Left ventricle myocardium inferior (tissue), 1 donor: ENCODE measurements around the gene NKTR. TPM values are rescaled to one million over a fixed set of nuclear protein-coding genes. Genes with fewer than 3 reads are reported as not detected.

ENCODE experiments used
- total RNA-seq: library from RNA; stranded (reverse); fragmentation: NEBNext Ultra II Directional; extraction: Animal tissue kit (Norgen Biotek cat#: 25700); gene quantifications from one replicate; pipeline ENCODE4 v1.2.1, GENCODE V29; 2021
- donor health status: DM: no; HTN: yes; CAD: no; lungs with severe emphysema.

NKTR gene
- total RNA-seq, 1 donor from 2014 or later: 20.0 TPM

Other genes with a start within 250 kb of the NKTR start
- gene LYZL4, start 190.1 kb upstream of the NKTR start, total RNA-seq: not detected
- 1.7 TPM for gene VIPR1, start 98.0 kb upstream of the NKTR start, total RNA-seq
- 23.0 TPM for gene SEC22C, start 18.7 kb upstream of the NKTR start, total RNA-seq
- gene SS18L2, start 9.8 kb upstream of the NKTR start, total RNA-seq: 12.2 TPM
- 118 TPM for gene ZBTB47, start 53.0 kb downstream of the NKTR start, total RNA-seq
- gene KLHL40, start 84.9 kb downstream of the NKTR start, total RNA-seq: 0.22 TPM
- 552 TPM for gene HHATL, start 102.1 kb downstream of the NKTR start, total RNA-seq
- gene CCDC13, start 172.6 kb downstream of the NKTR start, total RNA-seq: 0.41 TPM
- gene HIGD1A, start 203.8 kb downstream of the NKTR start, total RNA-seq: 377 TPM
- 0.44 TPM for gene ACKR2, start 208.8 kb downstream of the NKTR start, total RNA-seq